K562 (cell line): Measurements from ENCODE around the gene PDGFRA. TPM values are rescaled to one million over a fixed set of nuclear protein-coding genes. Genes with fewer than 3 reads are reported as not detected.

ENCODE experiments used
- EGR1 ChIP-seq: fragments of 450-650 bp; conservative IDR thresholded peaks from 2 replicates; pipeline ENCODE4 v1.6.1; 2017; ENCODE audit warnings: mild to moderate bottlenecking
- EP300 ChIP-seq: IDR thresholded peaks from 2 replicates; pipeline ENCODE4 v1.6.1; 2012; ENCODE audit warnings: low read length, improper control_type of control experiment
- HEY1 ChIP-seq: fragments of 250-450 bp; sonication (Bioruptor Pico); IDR thresholded peaks from 2 replicates; pipeline ENCODE4 v1.5.0; 2020; ENCODE audit warnings: mild to moderate bottlenecking, moderate library complexity, borderline replicate concordance
- NFXL1 ChIP-seq: fragments of 450-650 bp; formaldehyde crosslinking; IDR thresholded peaks from 2 replicates; pipeline ENCODE4 v1.4.0; 2021; ENCODE audit warnings: mild to moderate bottlenecking
- PURB ChIP-seq: sonication (generic); formaldehyde crosslinking; IDR thresholded peaks from 2 replicates; pipeline ENCODE4 v1.9.0; 2021; ENCODE audit warnings: low read depth, mild to moderate bottlenecking, missing genetic modification reagents
- SAP30 ChIP-seq: fragments of 200-600 bp; sonication (generic); IDR thresholded peaks from 2 replicates; pipeline ENCODE4 v1.6.1; 2012; ENCODE audit warnings: borderline replicate concordance, low read depth, mild to moderate bottlenecking, moderate library complexity, low read length, control low read depth, inconsistent platforms; ENCODE audit not compliant: insufficient read depth, poor library complexity, severe bottlenecking
- SMAD4 ChIP-seq: fragments of 250-450 bp; sonication (Bioruptor Pico); conservative IDR thresholded peaks from 2 replicates; pipeline ENCODE4 v1.8.0; 2021; ENCODE audit warnings: inconsistent platforms, mild to moderate bottlenecking, moderate library complexity
- SMARCA4 ChIP-seq: fragments of 450-650 bp; IDR thresholded peaks from 2 replicates; pipeline ENCODE4 v1.6.1; 2016
- SNIP1 ChIP-seq: fragments of 450-650 bp; IDR thresholded peaks from 2 replicates; pipeline ENCODE4 v1.7.1; 2017; ENCODE audit warnings: low read depth, mild to moderate bottlenecking
- ZNF134 ChIP-seq: fragments of 250-450 bp; sonication (Bioruptor Pico); conservative IDR thresholded peaks from 2 replicates; pipeline ENCODE4 v1.4.0; 2020
- ZNF146 ChIP-seq: IDR thresholded peaks from one replicate; pipeline ENCODE4 v1.6.1; 2018; ENCODE audit warnings: missing compliant biosample characterization; ENCODE audit not compliant: unreplicated experiment
- ZNF79 ChIP-seq: fragments of 250-450 bp; sonication (Bioruptor Pico); IDR thresholded peaks from 2 replicates; pipeline ENCODE4 v1.4.0; 2020; ENCODE audit warnings: low read depth, mild to moderate bottlenecking, moderate library complexity
- polyA plus RNA-seq, 8 experiments: library from polyadenylated mRNA; depleted of rRNA in 4 of 8; stranded (reverse) in 5 of 8; unstranded in 3 of 8; fragments of >200 nt; fragmentation: Nextera tagmentation in 2 of 8; fragmentation: Illumina TruSeq in 1 of 8; extraction: Ambion mirVana in 2 of 8; extraction: Trizol in 1 of 8; gene quantifications; 2 replicates each; pipeline versions ENCODE4 v1.2.1 to v1.2.3, GENCODE V29; 2011 to 2014; ENCODE audit warnings: inconsistent platforms in 1 of 8, missing spikeins in 1 of 8
- total RNA-seq, 7 experiments: library from RNA; depleted of rRNA in 6 of 7; stranded (reverse); fragments of >200 nt in 6 of 7; fragmentation: Illumina TruSeq in 2 of 7; extraction: Trizol in 2 of 7; gene quantifications; 2 replicates each; pipeline versions ENCODE4 v1.2.1 to v1.2.3, GENCODE V29; 2011 to 2021; ENCODE audit warnings: low replicate concordance in 1 of 7
- TF ChIP-seq, protein P1 (sequence below): fragments of 250-450 bp; sonication (Bioruptor Pico); IDR thresholded peaks from 2 replicates; pipeline ENCODE4 v1.8.0; 2022; ENCODE audit warnings: inconsistent platforms
- TF ChIP-seq, protein P2 (sequence below): fragments of 450-650 bp; formaldehyde crosslinking; IDR thresholded peaks from 2 replicates; pipeline ENCODE4 v1.4.0; 2020; ENCODE audit warnings: mild to moderate bottlenecking, moderate library complexity
- TF ChIP-seq, protein P3 (sequence below): IDR thresholded peaks from 3 replicates; pipeline ENCODE4 v1.6.1; 2011; ENCODE audit warnings: borderline replicate concordance, mild to moderate bottlenecking; ENCODE audit not compliant: insufficient read length, insufficient read depth
- TF ChIP-seq, protein P4 (sequence below): sonication (generic); formaldehyde crosslinking; IDR thresholded peaks from 2 replicates; pipeline ENCODE4 v1.8.0; 2023; ENCODE audit warnings: mild to moderate bottlenecking, missing genetic modification reagents

PDGFRA gene
- total and polyA plus RNA-seq, 9 of the 15 experiments (the other 6 are each of a cell fraction or from before 2014, with no cell fraction given), result 0.40 TPM; not detected in 8

DNA sequence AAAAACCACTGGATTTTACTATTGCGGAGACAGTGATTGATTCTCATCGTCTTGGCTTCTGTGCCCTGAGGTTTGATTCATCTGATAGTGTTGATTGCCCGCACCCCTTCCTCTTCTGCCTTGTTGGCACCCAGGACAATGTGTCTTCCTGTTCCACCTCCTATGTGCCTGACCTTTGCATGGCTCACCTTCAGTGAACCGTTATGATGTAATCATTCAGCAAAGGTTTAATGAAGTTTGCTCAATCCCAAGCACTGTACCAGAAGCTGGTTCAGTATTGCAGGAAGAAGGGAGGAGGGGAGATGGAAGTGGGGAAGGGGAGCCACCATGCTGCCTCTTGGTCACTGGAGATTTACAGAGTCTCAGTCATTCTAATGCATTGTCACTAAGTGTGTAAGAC is 36.3 kb downstream of the PDGFRA start (continued):
- TF ChIP-seq, protein P1, sequence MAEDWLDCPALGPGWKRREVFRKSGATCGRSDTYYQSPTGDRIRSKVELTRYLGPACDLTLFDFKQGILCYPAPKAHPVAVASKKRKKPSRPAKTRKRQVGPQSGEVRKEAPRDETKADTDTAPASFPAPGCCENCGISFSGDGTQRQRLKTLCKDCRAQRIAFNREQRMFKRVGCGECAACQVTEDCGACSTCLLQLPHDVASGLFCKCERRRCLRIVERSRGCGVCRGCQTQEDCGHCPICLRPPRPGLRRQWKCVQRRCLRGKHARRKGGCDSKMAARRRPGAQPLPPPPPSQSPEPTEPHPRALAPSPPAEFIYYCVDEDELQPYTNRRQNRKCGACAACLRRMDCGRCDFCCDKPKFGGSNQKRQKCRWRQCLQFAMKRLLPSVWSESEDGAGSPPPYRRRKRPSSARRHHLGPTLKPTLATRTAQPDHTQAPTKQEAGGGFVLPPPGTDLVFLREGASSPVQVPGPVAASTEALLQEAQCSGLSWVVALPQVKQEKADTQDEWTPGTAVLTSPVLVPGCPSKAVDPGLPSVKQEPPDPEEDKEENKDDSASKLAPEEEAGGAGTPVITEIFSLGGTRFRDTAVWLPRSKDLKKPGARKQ (CRISPR knock-in tag), result no peak
- TF ChIP-seq, protein P2, sequence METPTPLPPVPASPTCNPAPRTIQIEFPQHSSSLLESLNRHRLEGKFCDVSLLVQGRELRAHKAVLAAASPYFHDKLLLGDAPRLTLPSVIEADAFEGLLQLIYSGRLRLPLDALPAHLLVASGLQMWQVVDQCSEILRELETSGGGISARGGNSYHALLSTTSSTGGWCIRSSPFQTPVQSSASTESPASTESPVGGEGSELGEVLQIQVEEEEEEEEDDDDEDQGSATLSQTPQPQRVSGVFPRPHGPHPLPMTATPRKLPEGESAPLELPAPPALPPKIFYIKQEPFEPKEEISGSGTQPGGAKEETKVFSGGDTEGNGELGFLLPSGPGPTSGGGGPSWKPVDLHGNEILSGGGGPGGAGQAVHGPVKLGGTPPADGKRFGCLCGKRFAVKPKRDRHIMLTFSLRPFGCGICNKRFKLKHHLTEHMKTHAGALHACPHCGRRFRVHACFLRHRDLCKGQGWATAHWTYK, result no peak
- TF ChIP-seq, protein P3, sequence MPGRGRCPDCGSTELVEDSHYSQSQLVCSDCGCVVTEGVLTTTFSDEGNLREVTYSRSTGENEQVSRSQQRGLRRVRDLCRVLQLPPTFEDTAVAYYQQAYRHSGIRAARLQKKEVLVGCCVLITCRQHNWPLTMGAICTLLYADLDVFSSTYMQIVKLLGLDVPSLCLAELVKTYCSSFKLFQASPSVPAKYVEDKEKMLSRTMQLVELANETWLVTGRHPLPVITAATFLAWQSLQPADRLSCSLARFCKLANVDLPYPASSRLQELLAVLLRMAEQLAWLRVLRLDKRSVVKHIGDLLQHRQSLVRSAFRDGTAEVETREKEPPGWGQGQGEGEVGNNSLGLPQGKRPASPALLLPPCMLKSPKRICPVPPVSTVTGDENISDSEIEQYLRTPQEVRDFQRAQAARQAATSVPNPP, result no peak
- TF ChIP-seq ZNF79 (CRISPR knock-in tag), result no peak
- no peak for TF ChIP-seq SMARCA4
- no peak for TF ChIP-seq ZNF134 (CRISPR knock-in tag)
- no peak for TF ChIP-seq PURB (CRISPR knock-in tag)
- TF ChIP-seq SNIP1, result no peak
- TF ChIP-seq NFXL1 (CRISPR knock-in tag), result no peak
- TF ChIP-seq SAP30, result no peak
- TF ChIP-seq, protein P4, sequence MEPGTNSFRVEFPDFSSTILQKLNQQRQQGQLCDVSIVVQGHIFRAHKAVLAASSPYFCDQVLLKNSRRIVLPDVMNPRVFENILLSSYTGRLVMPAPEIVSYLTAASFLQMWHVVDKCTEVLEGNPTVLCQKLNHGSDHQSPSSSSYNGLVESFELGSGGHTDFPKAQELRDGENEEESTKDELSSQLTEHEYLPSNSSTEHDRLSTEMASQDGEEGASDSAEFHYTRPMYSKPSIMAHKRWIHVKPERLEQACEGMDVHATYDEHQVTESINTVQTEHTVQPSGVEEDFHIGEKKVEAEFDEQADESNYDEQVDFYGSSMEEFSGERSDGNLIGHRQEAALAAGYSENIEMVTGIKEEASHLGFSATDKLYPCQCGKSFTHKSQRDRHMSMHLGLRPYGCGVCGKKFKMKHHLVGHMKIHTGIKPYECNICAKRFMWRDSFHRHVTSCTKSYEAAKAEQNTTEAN (CRISPR knock-in tag), result no peak
- no peak for TF ChIP-seq EGR1
- TF ChIP-seq HEY1 (CRISPR knock-in tag), result no peak
- TF ChIP-seq SMAD4, result no peak
- TF ChIP-seq EP300, result no peak
- TF ChIP-seq ZNF146 (CRISPR knock-in tag), result no peak
